Mesendoderm (in vitro differentiated cells): ENCODE results near the gene ELAPOR1. TPM values are rescaled to one million over a fixed set of nuclear protein-coding genes. Genes with fewer than 3 reads are reported as not detected.

Experiments used
- DNase-seq: peaks from one replicate; pipeline ENCODE4 v3.0.0; 2013
- H2AK5ac ChIP-seq: 2 replicates; pipeline ENCODE4 v1.6.1; 2013; ENCODE audit warnings: low read length, inconsistent platforms
- H2BK120ac ChIP-seq: 2 replicates; pipeline ENCODE4 v1.6.1; 2013; ENCODE audit warnings: low read depth, mild to moderate bottlenecking, low read length, moderate library complexity, mixed read lengths
- H2BK15ac ChIP-seq: replicated peaks from 2 replicates; pipeline ENCODE4 v1.6.1; 2013; ENCODE audit warnings: low read depth, mild to moderate bottlenecking, moderate library complexity
- H2BK5ac ChIP-seq: 2 replicates; pipeline ENCODE4 v1.6.1; 2013; ENCODE audit warnings: low read length, inconsistent platforms
- H3K18ac ChIP-seq: 2 replicates; pipeline ENCODE4 v1.6.1; 2013; ENCODE audit warnings: mild to moderate bottlenecking, low read length, mixed read lengths
- H3K23ac ChIP-seq: one replicate; pipeline ENCODE4 v1.6.1; 2013; ENCODE audit warnings: low read length
- H3K27ac ChIP-seq: 2 replicates; pipeline ENCODE4 v1.5.1; 2013; ENCODE audit warnings: low read depth, mild to moderate bottlenecking, inconsistent platforms, low read length, moderate library complexity
- H3K27me3 ChIP-seq: 2 replicates; pipeline ENCODE4 v1.6.1; 2013; ENCODE audit warnings: low read length, control low read depth, mild to moderate bottlenecking, inconsistent platforms; ENCODE audit not compliant: insufficient read depth, poor library complexity
- H3K36me3 ChIP-seq: 2 replicates; pipeline ENCODE4 v1.6.1; 2013; ENCODE audit warnings: low read length, inconsistent platforms; ENCODE audit not compliant: control insufficient read depth, insufficient read depth
- H3K4ac ChIP-seq: one replicate; pipeline ENCODE4 v1.6.1; 2013; ENCODE audit warnings: low read depth, mild to moderate bottlenecking, low read length, moderate library complexity
- H3K4me1 ChIP-seq: 2 replicates; pipeline ENCODE4 v1.6.1; 2013; ENCODE audit warnings: low read depth, low read length, inconsistent platforms; ENCODE audit not compliant: control insufficient read depth
- H3K4me2 ChIP-seq: 2 replicates; pipeline ENCODE4 v1.6.1; 2013; ENCODE audit warnings: low read length
- H3K4me3 ChIP-seq: 2 replicates; pipeline ENCODE4 v1.5.1; 2013; ENCODE audit warnings: mild to moderate bottlenecking, low read length
- H3K56ac ChIP-seq: one replicate; pipeline ENCODE4 v1.6.1; 2013; ENCODE audit warnings: low read length
- H3K79me1 ChIP-seq: 2 replicates; pipeline ENCODE4 v1.6.1; 2013; ENCODE audit warnings: low read length, inconsistent platforms
- H3K79me2 ChIP-seq: 2 replicates; pipeline ENCODE4 v1.6.1; 2013; ENCODE audit warnings: mild to moderate bottlenecking, low read length; ENCODE audit not compliant: control insufficient read depth, insufficient read depth
- H3K9ac ChIP-seq: 2 replicates; pipeline ENCODE4 v1.6.1; 2013; ENCODE audit warnings: low read length, inconsistent platforms
- H4K5ac ChIP-seq: one replicate; pipeline ENCODE4 v1.6.1; 2013; ENCODE audit warnings: low read length
- H4K8ac ChIP-seq: one replicate; pipeline ENCODE4 v1.6.1; 2013; ENCODE audit warnings: low read depth, mild to moderate bottlenecking, control low read depth, low read length, moderate library complexity
- WGBS: extraction: QIAGEN DNeasy Blood & Tissue Kit; methylation state at CpG from one replicate; pipeline ENCODE4 v1.1.7; 2013; ENCODE audit warnings: low lambda C conversion rate, missing lambda C conversion rate; ENCODE audit not compliant: insufficient coverage; ENCODE audit errors: extremely low coverage; 5-methylcytosine and 5-hydroxymethylcytosine counted together
- polyA plus RNA-seq, 2 experiments: library from polyadenylated mRNA; stranded (reverse); fragments of 200-250 nt; gene quantifications; one replicate each; pipeline ENCODE4 v1.2.3, GENCODE V29; 2013

The ELAPOR1 gene, protein sequence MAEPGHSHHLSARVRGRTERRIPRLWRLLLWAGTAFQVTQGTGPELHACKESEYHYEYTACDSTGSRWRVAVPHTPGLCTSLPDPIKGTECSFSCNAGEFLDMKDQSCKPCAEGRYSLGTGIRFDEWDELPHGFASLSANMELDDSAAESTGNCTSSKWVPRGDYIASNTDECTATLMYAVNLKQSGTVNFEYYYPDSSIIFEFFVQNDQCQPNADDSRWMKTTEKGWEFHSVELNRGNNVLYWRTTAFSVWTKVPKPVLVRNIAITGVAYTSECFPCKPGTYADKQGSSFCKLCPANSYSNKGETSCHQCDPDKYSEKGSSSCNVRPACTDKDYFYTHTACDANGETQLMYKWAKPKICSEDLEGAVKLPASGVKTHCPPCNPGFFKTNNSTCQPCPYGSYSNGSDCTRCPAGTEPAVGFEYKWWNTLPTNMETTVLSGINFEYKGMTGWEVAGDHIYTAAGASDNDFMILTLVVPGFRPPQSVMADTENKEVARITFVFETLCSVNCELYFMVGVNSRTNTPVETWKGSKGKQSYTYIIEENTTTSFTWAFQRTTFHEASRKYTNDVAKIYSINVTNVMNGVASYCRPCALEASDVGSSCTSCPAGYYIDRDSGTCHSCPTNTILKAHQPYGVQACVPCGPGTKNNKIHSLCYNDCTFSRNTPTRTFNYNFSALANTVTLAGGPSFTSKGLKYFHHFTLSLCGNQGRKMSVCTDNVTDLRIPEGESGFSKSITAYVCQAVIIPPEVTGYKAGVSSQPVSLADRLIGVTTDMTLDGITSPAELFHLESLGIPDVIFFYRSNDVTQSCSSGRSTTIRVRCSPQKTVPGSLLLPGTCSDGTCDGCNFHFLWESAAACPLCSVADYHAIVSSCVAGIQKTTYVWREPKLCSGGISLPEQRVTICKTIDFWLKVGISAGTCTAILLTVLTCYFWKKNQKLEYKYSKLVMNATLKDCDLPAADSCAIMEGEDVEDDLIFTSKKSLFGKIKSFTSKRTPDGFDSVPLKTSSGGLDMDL
- 0.06 TPM for polyA plus RNA-seq (2013, experiment 1 of 2)
- 0.06 TPM for polyA plus RNA-seq (2013, experiment 2 of 2)

DNA sequence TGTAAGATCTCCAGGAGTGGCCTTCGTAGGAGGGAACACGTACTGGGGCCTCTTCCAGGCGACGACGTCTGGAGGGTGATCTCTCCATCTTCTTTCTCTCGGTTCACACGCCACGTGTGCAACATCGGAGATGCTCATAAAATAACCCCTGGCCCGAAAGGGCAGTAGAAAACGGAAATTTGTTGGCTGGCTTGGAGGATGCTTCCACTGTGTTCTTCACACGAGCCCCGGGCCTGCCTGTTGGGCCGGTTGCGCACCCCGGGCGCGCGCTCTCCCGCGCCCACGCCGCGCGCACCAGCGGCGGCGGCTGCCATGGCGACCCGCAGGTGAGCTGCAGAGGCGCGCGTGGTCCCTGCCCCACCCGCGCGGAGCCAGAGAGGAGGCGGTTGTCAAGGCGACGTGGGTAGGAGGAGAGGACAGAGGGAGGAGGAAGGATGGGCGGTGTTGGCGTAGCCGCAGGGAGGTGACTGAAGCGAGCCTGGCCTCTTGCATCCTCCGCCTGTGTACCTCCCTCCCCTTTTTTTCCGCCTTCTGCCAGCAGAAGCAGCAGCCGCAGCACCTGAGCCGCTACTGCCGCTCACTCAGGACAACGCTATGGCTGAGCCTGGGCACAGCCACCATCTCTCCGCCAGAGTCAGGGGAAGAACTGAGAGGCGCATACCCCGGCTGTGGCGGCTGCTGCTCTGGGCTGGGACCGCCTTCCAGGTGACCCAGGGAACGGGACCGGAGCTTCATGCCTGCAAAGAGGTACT is at the start of gene ELAPOR1:
TSS of gene ELAPOR1 (plus strand) at position 526 of the 752 bp plus-strand sequence. CDS start at position 595, 69 bp downstream.
- Histone ChIP-seq H3K18ac (no peak within 1 kb of the TSS), H3K4ac (no peak within 1 kb of the TSS), H4K5ac (no peak within 1 kb of the TSS), H3K23ac (no peak within 1 kb of the TSS), H2BK5ac (no peak within 1 kb of the TSS), H3K4me1 (no peaks in the 10 kb centered on the region), H2BK15ac (no peak within 1 kb of the TSS), H2BK120ac (no peak within 1 kb of the TSS), H3K79me2 (no peaks in the 10 kb centered on the region), H3K4me3 (peak within 1 kb of the TSS; percentile 7), H3K79me1 (no peaks in the 10 kb centered on the region), H2AK5ac (no peak within 1 kb of the TSS), H3K4me2 (peak within 1 kb of the TSS; percentile 40), H3K56ac (peak within 1 kb of the TSS; percentile 27), H3K36me3 (no peaks in the 10 kb centered on the region), H4K8ac (no peak within 1 kb of the TSS), H3K27ac (no peak within 1 kb of the TSS), H3K9ac (no peak within 1 kb of the TSS), H3K27me3 (peaks cover 20% of the 10 kb centered on the region)
- whole genome bisulfite sequencing = no CpG with 5 or more reads among the region's 56 CpGs
- DNase-seq = peak; percentile 69

GRCh38 chr1:109065137-109065536 is 48.8 kb upstream of the ELAPOR1 start:
- peaks cover 1% of the 10 kb centered on the region for H3K36me3 ChIP-seq
- no peak overlapping the region for H2BK5ac ChIP-seq
- no peak overlapping the region for H2AK5ac ChIP-seq
- H3K79me2 ChIP-seq = peaks cover 2% of the 10 kb centered on the region
- no peak overlapping the region for H3K9ac ChIP-seq
- no peak overlapping the region for H3K27ac ChIP-seq
- no peak for DNase-seq
- no CpG with 5 or more reads among the region's 3 CpGs for WGBS
- H4K5ac ChIP-seq = no peak overlapping the region
- no peak overlapping the region for H3K56ac ChIP-seq
- no peak overlapping the region for H4K8ac ChIP-seq
- H3K4me3 ChIP-seq = no peak overlapping the region
- H3K4ac ChIP-seq = no peak overlapping the region
- H2BK15ac ChIP-seq = no peak overlapping the region
- no peak overlapping the region for H3K4me2 ChIP-seq
- no peaks in the 10 kb centered on the region for H3K4me1 ChIP-seq
- peaks cover 3% of the 10 kb centered on the region for H3K79me1 ChIP-seq
- H3K18ac ChIP-seq = no peak overlapping the region
- H2BK120ac ChIP-seq = no peak overlapping the region
- no peak overlapping the region for H3K23ac ChIP-seq
- no peaks in the 10 kb centered on the region for H3K27me3 ChIP-seq

DNA sequence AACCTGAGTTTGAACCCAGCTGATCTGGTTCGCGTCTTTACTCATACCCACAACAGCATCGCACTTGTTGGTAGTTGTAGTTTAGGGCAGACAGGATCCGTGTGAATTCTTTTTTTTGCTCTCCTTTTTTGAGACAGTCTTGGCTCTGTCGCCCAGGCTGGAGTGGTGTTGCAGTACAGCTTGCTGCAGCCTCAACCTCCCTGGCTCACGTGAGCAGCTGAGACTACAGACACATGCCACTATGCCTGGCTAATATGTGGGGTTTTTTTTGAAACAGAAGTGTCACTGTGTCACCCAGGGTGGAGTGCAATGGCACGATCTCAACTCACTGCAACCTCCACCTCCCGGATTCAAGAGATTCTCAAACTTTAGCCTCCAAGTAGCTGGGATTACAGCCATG is 46.0 kb upstream of the ELAPOR1 start:
- H4K5ac ChIP-seq = no peak overlapping the region
- H3K27ac ChIP-seq = no peak overlapping the region
- H3K79me1 ChIP-seq = peaks cover 5% of the 10 kb centered on the region
- H2BK15ac ChIP-seq = no peak overlapping the region
- H3K23ac ChIP-seq = no peak overlapping the region
- H3K18ac ChIP-seq = no peak overlapping the region
- no peak overlapping the region for H3K4me2 ChIP-seq
- H3K36me3 ChIP-seq = peaks cover 1% of the 10 kb centered on the region
- no CpG with 5 or more reads among the region's 8 CpGs for WGBS
- no peak overlapping the region for H2BK120ac ChIP-seq
- H3K4me3 ChIP-seq = no peak overlapping the region
- H3K9ac ChIP-seq = no peak overlapping the region
- H3K79me2 ChIP-seq = peaks cover 4% of the 10 kb centered on the region
- H3K27me3 ChIP-seq = no peaks in the 10 kb centered on the region
- H2AK5ac ChIP-seq = no peak overlapping the region
- no peak overlapping the region for H2BK5ac ChIP-seq
- no peak for DNase-seq
- no peak overlapping the region for H3K4ac ChIP-seq
- no peaks in the 10 kb centered on the region for H3K4me1 ChIP-seq
- H3K56ac ChIP-seq = no peak overlapping the region
- H4K8ac ChIP-seq = no peak overlapping the region

DNA sequence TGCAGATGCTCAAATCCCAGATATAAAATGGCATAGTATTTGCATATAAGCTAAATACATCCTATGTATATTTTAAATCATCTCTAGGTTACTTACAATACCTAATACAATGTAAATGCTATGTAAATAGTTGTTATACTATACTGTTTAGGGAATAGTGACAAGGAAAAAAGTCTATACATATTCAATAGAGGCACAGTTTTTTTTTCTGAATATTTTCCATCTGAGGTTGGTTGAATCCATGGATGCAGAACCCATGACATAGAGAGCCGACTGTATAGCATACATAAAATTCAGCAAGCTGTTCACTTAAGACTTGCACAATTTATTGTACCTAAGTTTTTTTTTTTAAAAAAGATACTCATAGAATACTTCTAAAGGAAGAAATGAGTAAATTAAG is 44.6 kb upstream of the ELAPOR1 start:
- Histone ChIP-seq H3K36me3 (peaks cover 1% of the 10 kb centered on the region), H3K79me2 (peaks cover 4% of the 10 kb centered on the region), H3K4ac (no peak overlapping the region), H2AK5ac (no peak overlapping the region), H3K4me3 (no peak overlapping the region), H4K8ac (no peak overlapping the region), H3K18ac (no peak overlapping the region), H2BK15ac (no peak overlapping the region), H3K27ac (no peak overlapping the region), H3K9ac (no peak overlapping the region), H3K56ac (no peak overlapping the region), H3K4me1 (no peaks in the 10 kb centered on the region), H3K79me1 (peaks cover 5% of the 10 kb centered on the region), H2BK5ac (no peak overlapping the region), H3K4me2 (no peak overlapping the region), H3K27me3 (no peaks in the 10 kb centered on the region), H3K23ac (no peak overlapping the region), H4K5ac (no peak overlapping the region), H2BK120ac (no peak overlapping the region)
- DNase-seq = no peak
- WGBS = no CpG with 5 or more reads among the region's 1 CpG
